Glutamatergic neuron (in vitro differentiated cells): Measurements from ENCODE around the gene ABCA2. TPM values are rescaled to one million over a fixed set of nuclear protein-coding genes. Genes with fewer than 3 reads are reported as not detected.
A peak's percentile ranks its signal among the peaks of the same experiment; 100 is the strongest.

ENCODE experiments used
- DNase-seq: peaks from one replicate; pipeline ENCODE4 v3.0.0; 2022
- H3K27ac Mint-ChIP-seq: one replicate; pipeline ENCODE4 v1.8.0; 2020; ENCODE audit warnings: mild to moderate bottlenecking, mixed read lengths, inconsistent platforms; ENCODE audit not compliant: unreplicated experiment
- H3K27me3 Mint-ChIP-seq: one replicate; pipeline ENCODE4 v1.8.0; 2020; ENCODE audit warnings: mild to moderate bottlenecking, moderate library complexity, mixed read lengths, inconsistent platforms; ENCODE audit not compliant: unreplicated experiment
- H3K36me3 Mint-ChIP-seq: one replicate; pipeline ENCODE4 v1.8.0; 2020; ENCODE audit warnings: mild to moderate bottlenecking, mixed read lengths, inconsistent platforms; ENCODE audit not compliant: unreplicated experiment
- H3K4me1 Mint-ChIP-seq: one replicate; pipeline ENCODE4 v1.8.0; 2020; ENCODE audit warnings: mild to moderate bottlenecking, low read depth, mixed read lengths, inconsistent platforms; ENCODE audit not compliant: unreplicated experiment
- H3K4me3 Mint-ChIP-seq: one replicate; pipeline ENCODE4 v1.8.0; 2020; ENCODE audit warnings: mild to moderate bottlenecking, mixed read lengths, inconsistent platforms; ENCODE audit not compliant: unreplicated experiment
- H3K9me3 Mint-ChIP-seq: one replicate; pipeline ENCODE4 v1.8.0; 2020; ENCODE audit warnings: mild to moderate bottlenecking, moderate library complexity, mixed read lengths, inconsistent platforms; ENCODE audit not compliant: unreplicated experiment
- CTCF ChIP-seq: fragments of 200-600 bp; sonication (generic); IDR thresholded peaks from one replicate; pipeline ENCODE4 v1.5.0; 2021; ENCODE audit not compliant: partially characterized antibody, unreplicated experiment
- total RNA-seq: library from RNA; stranded (reverse); fragmentation: NEBNext Ultra II Directional; extraction: Animal tissue kit (Norgen Biotek cat#: 25700); gene quantifications from one replicate; pipeline ENCODE4 v1.2.1, GENCODE V29; 2021; ENCODE audit not compliant: unreplicated experiment

The ABCA2 gene
- total RNA-seq, 1 donor from 2014 or later = 70.7 TPM

GRCh38 chr9:136982232-136983051, 45.6 kb downstream of the ABCA2 start, which contains the start of gene LCNL1:
Gene LCNL1, plus strand, starts transcription at chr9:136982993. Its CDS starts 594 bp downstream, at chr9:136983587.
- H3K4me3 Mint-ChIP-seq = peak within 1 kb of the TSS; percentile 43
- H3K9me3 Mint-ChIP-seq = peaks cover 7% of the 10 kb centered on the region
- H3K36me3 Mint-ChIP-seq = no peaks in the 10 kb centered on the region
- peaks cover 4% of the 10 kb centered on the region for H3K4me1 Mint-ChIP-seq
- TF ChIP-seq CTCF = no peak
- H3K27me3 Mint-ChIP-seq = peaks cover 11% of the 10 kb centered on the region
- H3K27ac Mint-ChIP-seq = no peak within 1 kb of the TSS
- no peak for DNase-seq

GRCh38 chr9:136981588-136982231, 46.3 kb downstream of the ABCA2 start:
- Mint-ChIP-seq H3K4me3 (no peak overlapping the region), H3K9me3 (peaks cover 7% of the 10 kb centered on the region), H3K27ac (no peak overlapping the region), H3K4me1 (peaks cover 4% of the 10 kb centered on the region), H3K36me3 (no peaks in the 10 kb centered on the region), H3K27me3 (peaks cover 10% of the 10 kb centered on the region)
- no peak for TF ChIP-seq CTCF
- no peak for DNase-seq

- DNase-seq = no peak
- H3K4me3 Mint-ChIP-seq = no peak overlapping the region
- no peak overlapping the region for H3K27ac Mint-ChIP-seq
- no peaks in the 10 kb centered on the region for H3K36me3 Mint-ChIP-seq
- no peak for TF ChIP-seq CTCF
- peaks cover 4% of the 10 kb centered on the region for H3K4me1 Mint-ChIP-seq
- peaks cover 5% of the 10 kb centered on the region for H3K9me3 Mint-ChIP-seq
- peaks cover 5% of the 10 kb centered on the region for H3K27me3 Mint-ChIP-seq
These were observed 47.2 kb downstream of the ABCA2 start for GRCh38 chr9:136980669-136981478.

- no peak overlapping the region for H3K4me3 Mint-ChIP-seq
- peaks cover 5% of the 10 kb centered on the region for H3K27me3 Mint-ChIP-seq
- peaks cover 7% of the 10 kb centered on the region for H3K9me3 Mint-ChIP-seq
- H3K27ac Mint-ChIP-seq = no peak overlapping the region
- peaks cover 4% of the 10 kb centered on the region for H3K4me1 Mint-ChIP-seq
- no peak for TF ChIP-seq CTCF
- no peaks in the 10 kb centered on the region for H3K36me3 Mint-ChIP-seq
- no peak for DNase-seq
These were observed 48.1 kb downstream of the ABCA2 start for GRCh38 chr9:136979769-136980587.
